Calu3 (cell line): ENCODE results near the gene SYCN. TPM values are rescaled to one million over a fixed set of nuclear protein-coding genes. Genes with fewer than 3 reads are reported as not detected.

Source experiments
- BruUV-seq: library from RNA; stranded (reverse); fragments of 400-500 nt; replicated peaks from 2 replicates; lab custom pipeline; 2021; lab: Mats Ljungman, UMichigan
- CTCF ChIA-PET: fragments of 300-600 bp; sonication (Branson Sonifier 250); formaldehyde crosslinking; loops from one replicate; lab custom pipeline; 2022; ENCODE audit warnings: antibody characterized with exemption; lab: Charles Lee
- DNase-seq: peaks from one replicate; pipeline ENCODE4 v3.0.0; 2022
- H3K27ac Mint-ChIP-seq: one replicate; pipeline ENCODE4 v1.8.0; 2022; ENCODE audit warnings: mixed read lengths; ENCODE audit not compliant: unreplicated experiment
- H3K27me3 Mint-ChIP-seq: one replicate; pipeline ENCODE4 v1.8.0; 2022; ENCODE audit warnings: mixed read lengths; ENCODE audit not compliant: unreplicated experiment
- H3K36me3 Mint-ChIP-seq: one replicate; pipeline ENCODE4 v1.8.0; 2022; ENCODE audit warnings: mild to moderate bottlenecking, moderate library complexity, mixed read lengths; ENCODE audit not compliant: insufficient read depth, unreplicated experiment
- H3K4me1 Mint-ChIP-seq: one replicate; pipeline ENCODE4 v1.8.0; 2022; ENCODE audit warnings: mild to moderate bottlenecking, low read depth, mixed read lengths; ENCODE audit not compliant: unreplicated experiment
- H3K4me3 Mint-ChIP-seq: one replicate; pipeline ENCODE4 v1.8.0; 2022; ENCODE audit warnings: mild to moderate bottlenecking, low read depth, moderate library complexity, mixed read lengths; ENCODE audit not compliant: unreplicated experiment
- H3K9me3 Mint-ChIP-seq: one replicate; pipeline ENCODE4 v1.8.0; 2022; ENCODE audit warnings: low read depth, mixed read lengths; ENCODE audit not compliant: unreplicated experiment
- CTCF ChIP-seq: fragments of 200-600 bp; IDR thresholded peaks from one replicate; pipeline ENCODE4 v1.8.0; 2022; ENCODE audit warnings: antibody characterized with exemption; ENCODE audit not compliant: unreplicated experiment
- intact Hi-C: fragments of 100-400 bp; cut with micrococcal nuclease; formaldehyde crosslinking; loops from one replicate; pipeline ENCODE4 v1.10.0; 2022; ENCODE audit not compliant: unreplicated experiment
- total RNA-seq: library from RNA; stranded (reverse); gene quantifications from 2 replicates; pipeline ENCODE4 v1.2.3, GENCODE V29; 2022

SYCN gene
- total RNA-seq, 1 experiment from 2014 or later: not detected

DNA sequence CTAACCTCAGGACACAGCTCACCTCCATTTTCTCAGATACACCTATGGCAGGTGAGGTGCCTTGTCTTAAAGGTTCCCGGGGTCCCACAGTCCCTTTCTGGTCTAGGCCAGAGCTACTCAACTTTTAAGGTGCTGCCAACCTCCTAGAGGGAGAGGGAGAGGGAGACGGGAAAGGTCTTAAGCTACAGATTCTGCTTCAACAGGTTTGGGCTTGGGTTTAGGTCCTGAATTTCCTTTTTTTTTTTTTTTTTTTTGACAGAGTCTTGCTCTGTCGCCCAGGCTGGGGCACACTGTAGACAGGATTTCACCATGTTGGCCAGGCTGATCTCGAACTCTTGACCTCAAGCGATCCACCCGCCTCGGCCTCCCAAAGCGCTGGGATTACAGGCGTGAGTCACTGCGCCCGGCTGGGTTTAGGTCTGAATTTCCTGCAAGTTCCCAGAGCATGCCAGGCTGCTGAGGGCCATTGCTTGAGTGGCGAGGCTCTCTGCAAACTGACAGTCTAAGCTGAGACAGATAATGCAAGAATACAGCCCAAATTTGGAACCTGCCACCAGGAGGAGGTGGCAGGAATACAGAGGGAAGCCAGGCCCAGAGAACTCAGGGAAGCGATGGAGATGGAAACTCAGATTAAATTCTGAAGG lies 7.8 kb upstream of the SYCN start:
- no peak for DNase-seq
- Mint-ChIP-seq H3K4me3 (no peak overlapping the region), H3K27ac (no peak overlapping the region), H3K9me3 (no peaks in the 10 kb centered on the region), H3K27me3 (peaks cover 40% of the 10 kb centered on the region), H3K36me3 (no peaks in the 10 kb centered on the region), H3K4me1 (no peaks in the 10 kb centered on the region)
- TF ChIP-seq CTCF: no peak
- intact Hi-C loops: loop anchor here (2.0 to 10.0 kb wide), 2 partner anchors 53 to 115 kb away; partner anchors contain the start of gene IFNL2
- CTCF ChIA-PET: interaction anchor here (0.6 to 1.3 kb wide), 5 partner anchors 9 to 117 kb away, joined by 3 to 6 read pairs (median 5); no protein-coding TSS in a partner anchor
- no TSS peak for BruUV-seq

- intact Hi-C loops: no loop called here
- no peak for DNase-seq
- H3K9me3 Mint-ChIP-seq: no peaks in the 10 kb centered on the region
- no peaks in the 10 kb centered on the region for H3K36me3 Mint-ChIP-seq
- H3K27ac Mint-ChIP-seq: no peak overlapping the region
- peaks cover 22% of the 10 kb centered on the region for H3K27me3 Mint-ChIP-seq
- H3K4me1 Mint-ChIP-seq: no peaks in the 10 kb centered on the region
- TF ChIP-seq CTCF: no peak
- BruUV-seq: no TSS peak
- no peak overlapping the region for H3K4me3 Mint-ChIP-seq
- CTCF ChIA-PET: interaction anchor here (0.7 kb wide), 1 partner anchor 260 kb away, joined by 16 read pairs; no protein-coding TSS in a partner anchor
Observed at GRCh38 chr19:39209196-39209595, 5.1 kb upstream of the SYCN start.

- no peaks in the 10 kb centered on the region for H3K4me1 Mint-ChIP-seq
- no peaks in the 10 kb centered on the region for H3K36me3 Mint-ChIP-seq
- CTCF ChIA-PET: interaction anchor here (0.7 kb wide), 1 partner anchor 259 kb away, joined by 16 read pairs; no protein-coding TSS in a partner anchor
- no peak overlapping the region for H3K4me3 Mint-ChIP-seq
- no peak for DNase-seq
- BruUV-seq: no TSS peak
- no peak for TF ChIP-seq CTCF
- intact Hi-C loops: no loop called here
- no peaks in the 10 kb centered on the region for H3K9me3 Mint-ChIP-seq
- H3K27me3 Mint-ChIP-seq: peaks cover 22% of the 10 kb centered on the region
- H3K27ac Mint-ChIP-seq: no peak overlapping the region
Observed at GRCh38 chr19:39208175-39208795, 4.2 kb upstream of the SYCN start.

- no TSS peak for BruUV-seq
- CTCF ChIA-PET: no interaction called here
- DNase-seq: no peak
- intact Hi-C loops: no loop called here
- Mint-ChIP-seq H3K27me3 (peaks cover 22% of the 10 kb centered on the region), H3K4me1 (no peaks in the 10 kb centered on the region), H3K27ac (no peak overlapping the region), H3K9me3 (no peaks in the 10 kb centered on the region), H3K4me3 (no peak overlapping the region), H3K36me3 (no peaks in the 10 kb centered on the region)
- no peak for TF ChIP-seq CTCF
Observed at GRCh38 chr19:39207293-39207836, 3.3 kb upstream of the SYCN start.
